Measurements from ENCODE around the gene EHD1.

Gene EHD1

DNA sequence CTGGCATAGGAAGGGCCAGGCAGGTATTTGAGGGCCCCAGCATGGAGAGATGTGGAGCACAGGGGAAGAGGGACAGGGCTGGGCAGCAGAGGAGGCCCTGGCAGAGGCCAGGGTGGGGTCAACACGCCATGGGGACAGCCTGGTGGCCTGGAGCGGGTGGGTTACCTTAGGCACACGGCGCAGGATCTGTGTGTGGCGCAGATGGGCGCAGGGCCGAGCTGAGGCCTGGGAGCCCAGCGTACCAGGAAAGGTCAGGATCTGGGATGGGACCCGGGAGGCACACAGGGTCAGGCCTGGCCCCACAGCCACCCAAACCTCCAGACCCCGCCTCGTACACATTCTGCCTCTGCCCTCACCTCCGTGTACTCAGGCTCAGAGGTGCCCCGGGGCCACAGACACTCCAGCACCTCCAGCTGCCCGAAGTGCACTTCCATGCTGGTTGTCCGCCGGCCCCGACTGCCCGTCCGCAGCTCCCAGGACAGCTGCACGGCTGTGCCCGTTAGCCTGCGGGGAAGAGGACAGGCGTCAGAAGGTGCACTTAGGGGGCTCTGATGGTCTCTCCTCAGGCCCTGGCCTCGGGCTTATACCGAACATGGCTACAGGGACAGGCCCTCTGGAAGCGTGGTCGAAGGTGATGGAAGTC is 32.2 kb upstream of the EHD1 start:
- DNase-seq (ENCODE audit: extremely low read depth in 1 of 2, low read depth in 1 of 2): no peak

DNA sequence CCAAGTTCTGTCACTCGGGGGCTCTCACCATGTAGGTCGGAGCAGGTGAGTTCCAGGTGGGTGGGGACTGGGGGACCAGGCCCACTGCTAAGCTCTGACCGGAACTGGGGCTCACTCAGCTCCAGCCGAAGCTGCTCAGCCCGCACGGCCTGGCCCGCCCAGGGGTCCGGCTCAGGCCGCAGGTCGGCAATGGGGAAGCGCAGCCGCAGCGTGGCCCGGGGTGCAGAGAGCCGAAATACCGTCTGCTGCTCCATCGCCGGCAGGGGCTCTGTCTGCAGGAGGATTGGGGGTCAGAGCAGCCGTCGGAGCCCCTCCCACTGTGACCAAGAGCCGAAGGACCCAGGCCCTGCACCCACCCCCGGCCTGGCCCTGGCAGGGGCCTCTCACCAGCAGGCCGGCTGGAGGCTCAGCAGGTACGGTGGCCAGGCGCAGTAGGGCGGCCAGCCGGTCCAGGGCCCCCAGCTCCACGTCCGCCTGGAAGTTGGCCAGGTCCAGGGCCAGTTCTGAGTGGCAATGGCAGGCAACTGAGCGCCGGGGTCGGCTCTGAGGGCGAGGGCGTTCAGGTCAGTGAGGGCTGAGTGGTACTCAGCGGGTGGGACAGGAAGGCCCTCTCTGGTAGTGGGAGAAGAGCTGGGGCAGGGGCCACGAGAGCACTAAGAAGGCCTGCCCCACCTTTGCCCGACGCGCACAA is 31.4 kb upstream of the EHD1 start:
- DNase-seq (ENCODE audit: extremely low read depth in 1 of 2, low read depth in 1 of 2): no peak

DNA sequence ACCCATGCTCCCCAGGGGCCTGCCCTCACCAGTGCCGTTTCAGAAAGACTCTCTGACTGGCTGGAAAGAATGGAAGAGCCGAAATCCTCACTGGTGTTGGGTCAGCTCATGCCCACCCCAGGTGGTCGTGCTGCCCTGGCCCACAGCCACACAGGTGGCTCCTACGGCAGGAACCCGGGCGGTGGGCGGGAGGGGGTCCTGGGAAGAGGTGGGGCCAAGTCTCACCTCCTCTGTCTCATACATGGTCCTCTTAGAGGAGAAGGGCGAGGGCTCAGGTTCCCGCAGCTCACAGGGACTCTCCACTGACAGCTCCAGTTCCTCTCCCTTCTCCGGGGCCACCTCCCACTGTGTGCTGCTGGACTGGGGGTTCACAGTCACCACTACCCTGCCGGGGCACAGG is 30.3 kb upstream of the EHD1 start:
- DNase-seq (ENCODE audit: extremely low read depth in 1 of 2, low read depth in 1 of 2): no peak

DNA sequence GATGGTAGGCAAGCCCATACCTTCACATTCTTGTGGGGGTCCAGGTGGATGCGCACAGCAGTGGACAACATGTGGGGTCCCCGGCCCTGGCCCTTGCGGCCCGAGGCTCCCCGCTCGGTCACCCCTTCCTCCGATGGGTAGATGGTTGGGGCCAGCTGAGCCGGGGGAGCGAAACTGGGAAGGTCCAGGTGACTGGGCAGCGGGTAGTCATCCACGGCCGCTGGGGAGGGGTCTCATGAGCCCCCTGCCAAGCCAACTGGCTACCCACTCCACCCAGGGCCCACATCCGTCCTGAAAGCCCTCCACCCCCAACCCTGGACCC is 27.9 kb upstream of the EHD1 start:
- DNase-seq (ENCODE audit: extremely low read depth in 1 of 2, low read depth in 1 of 2): no peak

DNA sequence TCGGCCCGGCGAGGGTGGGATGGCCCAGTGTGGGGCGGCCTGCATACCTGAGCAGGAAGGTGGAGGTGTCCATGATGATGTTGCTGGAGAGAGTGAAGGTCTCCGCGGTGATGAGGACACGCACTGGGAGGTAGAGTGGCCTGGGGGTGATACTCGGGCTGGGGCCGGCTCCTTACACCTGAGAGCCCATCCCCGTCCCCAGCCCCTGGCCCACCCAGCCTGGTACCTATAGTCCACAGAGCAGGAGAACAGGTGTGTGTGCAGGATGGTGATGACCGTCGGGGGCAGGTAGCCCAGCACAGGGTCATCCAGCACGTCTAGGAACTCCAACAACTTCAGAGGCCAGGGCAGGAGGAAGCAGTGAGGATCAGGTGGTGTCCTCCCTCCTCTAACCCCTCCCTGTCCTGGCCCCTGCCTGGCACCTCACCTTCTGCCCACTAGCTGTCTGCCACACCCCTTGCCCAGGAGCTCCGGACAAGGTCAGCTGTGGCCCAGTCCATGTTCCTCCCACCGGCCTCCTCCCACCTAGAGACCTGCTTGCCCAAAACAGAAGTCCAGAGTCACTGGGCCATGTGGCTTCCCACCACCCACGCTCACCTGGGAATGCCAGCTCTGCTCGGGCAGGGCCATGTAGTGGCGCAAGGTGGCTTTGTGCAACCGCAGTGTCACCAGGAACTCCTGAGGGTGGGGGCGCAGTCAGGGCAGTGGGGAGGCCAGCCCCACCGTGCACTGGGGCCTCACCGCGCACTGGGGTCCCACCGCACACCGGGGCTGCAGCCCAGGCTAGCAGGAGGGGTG is 27.3 kb upstream of the EHD1 start:
- no peak for DNase-seq (ENCODE audit: extremely low read depth in 1 of 2, low read depth in 1 of 2)

DNA sequence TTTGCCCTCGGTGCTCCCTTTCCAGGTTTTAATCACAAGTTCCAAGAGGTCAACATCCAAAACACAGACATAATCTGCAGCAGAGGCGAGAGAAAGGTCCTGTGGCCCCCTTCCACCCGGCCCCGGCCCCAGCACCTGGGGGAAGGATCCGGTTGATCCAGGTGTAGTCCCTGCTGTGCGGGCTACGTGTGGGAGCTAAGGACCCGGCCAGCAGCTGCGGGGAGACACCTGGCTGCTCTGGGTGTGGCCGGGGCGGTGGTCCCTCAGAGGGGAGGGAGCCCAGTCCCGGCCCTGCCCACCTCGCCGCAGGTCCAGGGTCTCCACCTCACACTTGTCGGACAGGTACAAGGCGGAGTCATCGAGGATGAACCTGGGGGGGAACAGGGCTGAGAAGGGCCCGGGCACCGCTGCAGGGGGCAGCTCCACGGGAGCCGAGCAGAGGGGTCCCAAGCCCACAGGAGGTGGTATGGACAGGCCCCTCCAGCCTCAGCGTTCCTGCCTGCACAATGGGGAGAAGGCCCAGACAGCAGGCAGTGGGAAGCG is 24.9 kb upstream of the EHD1 start:
- no peak for DNase-seq (ENCODE audit: extremely low read depth in 1 of 2, low read depth in 1 of 2)

DNA sequence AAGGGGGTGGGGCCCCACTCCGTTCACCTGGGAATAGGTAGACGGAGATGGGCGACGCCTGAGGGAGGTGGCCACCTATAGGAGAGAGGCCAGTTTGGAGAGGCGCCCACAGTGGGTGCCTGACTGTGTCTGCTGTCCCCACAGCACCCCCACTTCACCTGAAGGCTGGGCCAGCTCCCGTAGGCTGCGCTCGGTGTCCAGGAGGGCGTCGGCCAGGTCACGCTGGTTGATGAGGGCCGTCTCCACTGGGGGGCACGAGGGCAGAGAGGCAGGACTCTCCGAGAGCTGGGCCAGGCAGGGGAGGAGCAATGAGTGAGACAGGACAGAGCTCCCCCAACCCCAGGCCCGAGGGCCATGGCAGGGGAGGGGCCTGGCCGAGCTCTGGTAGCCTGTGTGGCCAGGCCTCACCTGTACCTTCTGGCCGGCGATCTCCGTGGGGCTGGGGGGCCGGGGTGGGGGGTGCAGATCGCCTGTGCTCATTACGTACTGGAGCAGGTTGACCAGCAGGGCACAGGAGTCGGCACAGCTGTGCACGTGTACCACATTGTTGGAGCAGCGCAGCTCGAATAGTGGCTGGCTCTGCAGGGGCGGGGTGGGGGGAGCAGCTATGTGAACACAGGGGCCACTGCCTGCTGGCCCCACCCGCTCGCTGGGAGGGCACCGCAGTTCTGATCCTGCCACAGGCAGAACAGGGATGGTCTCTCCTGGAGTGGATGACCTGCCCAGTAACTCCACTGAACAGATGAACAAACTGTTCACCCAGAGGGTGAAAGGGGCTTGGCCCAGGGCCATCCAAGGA is 23.9 kb upstream of the EHD1 start:
- no peak for DNase-seq (ENCODE audit: extremely low read depth in 1 of 2, low read depth in 1 of 2)

DNA sequence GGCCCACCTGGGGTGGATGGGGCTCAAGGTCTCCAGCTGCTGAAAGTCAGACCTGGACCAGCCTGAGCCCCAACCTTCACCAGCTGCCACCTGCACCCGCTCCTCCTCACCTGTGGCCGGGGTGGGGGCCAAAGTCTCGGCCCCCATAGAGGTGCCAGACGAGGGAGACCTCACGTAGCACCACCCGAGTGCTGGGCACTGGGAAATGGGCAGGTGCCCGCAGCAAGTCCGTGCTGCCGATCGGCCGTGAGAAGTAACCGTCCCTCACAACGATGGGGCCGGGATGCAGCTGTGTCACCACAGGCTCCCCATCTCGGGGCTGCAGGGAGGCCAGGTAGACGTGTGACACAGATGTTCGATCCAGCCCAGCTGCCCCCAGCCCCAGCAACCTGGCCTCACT is 22.4 kb upstream of the EHD1 start:
- no peak for DNase-seq (ENCODE audit: extremely low read depth in 1 of 2, low read depth in 1 of 2)

DNA sequence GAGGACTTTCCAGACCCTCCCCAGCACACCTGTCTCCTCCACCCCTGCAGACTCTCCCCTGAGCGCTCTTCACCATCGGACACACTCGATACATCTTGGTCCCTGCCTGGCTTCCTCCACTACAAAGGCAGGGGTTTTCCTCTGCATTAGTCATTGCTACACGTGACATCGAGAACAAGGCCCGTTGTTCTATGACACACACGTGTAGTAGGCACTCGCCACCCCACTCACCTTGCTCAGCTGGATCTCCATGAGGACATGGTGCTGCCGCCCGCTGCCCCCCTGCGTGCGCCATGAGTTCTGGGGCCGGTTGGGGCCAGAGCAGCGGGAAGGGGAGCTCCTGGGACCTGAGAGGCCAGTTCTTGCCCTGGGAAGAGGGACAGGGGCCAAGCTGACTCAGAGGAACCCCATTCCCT is 21.9 kb upstream of the EHD1 start:
- peak in 1 of 2 donors; percentile 64 for DNase-seq (ENCODE audit: extremely low read depth in 1 of 2, low read depth in 1 of 2)

DNA sequence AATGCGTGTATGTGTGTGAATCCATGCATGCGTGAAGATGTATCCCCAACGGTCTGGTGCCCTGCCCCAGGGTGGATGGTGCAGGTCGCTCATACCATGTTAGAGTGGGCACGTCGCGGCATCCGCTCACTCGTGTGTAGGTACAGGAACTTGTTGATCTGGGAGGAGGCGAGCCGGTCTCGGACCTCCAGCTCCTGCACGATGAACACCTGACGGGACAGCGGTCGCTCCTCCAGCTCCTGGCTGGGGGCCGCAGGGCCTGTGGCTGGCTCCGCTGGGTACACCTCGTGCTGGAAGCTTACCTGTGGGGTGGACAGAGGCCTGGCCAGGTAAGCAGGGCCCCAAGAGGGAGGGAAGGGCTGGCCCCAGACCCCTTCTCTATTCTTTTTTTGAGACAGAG is 20.1 kb upstream of the EHD1 start:
- no peak for DNase-seq (ENCODE audit: extremely low read depth in 1 of 2, low read depth in 1 of 2)

DNA sequence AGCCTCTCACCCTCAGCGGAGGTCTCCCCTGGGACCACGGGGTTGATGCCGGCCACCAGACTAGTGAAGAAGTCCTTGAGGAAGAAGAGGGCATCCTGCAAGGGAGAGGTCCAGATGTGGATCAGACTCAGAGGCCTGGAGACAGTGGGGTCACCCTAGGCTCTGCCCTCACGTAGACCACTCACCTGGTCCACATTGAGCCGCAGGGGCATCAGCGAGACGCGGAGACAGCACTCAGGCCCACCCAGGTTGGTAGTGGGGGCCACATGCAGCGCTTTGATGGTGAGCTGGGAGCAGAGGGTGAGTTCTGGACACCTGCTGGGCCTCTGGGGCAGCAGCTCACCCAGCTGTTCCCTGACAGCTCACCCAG is 19.6 kb upstream of the EHD1 start:
- DNase-seq (ENCODE audit: extremely low read depth in 1 of 2, low read depth in 1 of 2): no peak

DNA sequence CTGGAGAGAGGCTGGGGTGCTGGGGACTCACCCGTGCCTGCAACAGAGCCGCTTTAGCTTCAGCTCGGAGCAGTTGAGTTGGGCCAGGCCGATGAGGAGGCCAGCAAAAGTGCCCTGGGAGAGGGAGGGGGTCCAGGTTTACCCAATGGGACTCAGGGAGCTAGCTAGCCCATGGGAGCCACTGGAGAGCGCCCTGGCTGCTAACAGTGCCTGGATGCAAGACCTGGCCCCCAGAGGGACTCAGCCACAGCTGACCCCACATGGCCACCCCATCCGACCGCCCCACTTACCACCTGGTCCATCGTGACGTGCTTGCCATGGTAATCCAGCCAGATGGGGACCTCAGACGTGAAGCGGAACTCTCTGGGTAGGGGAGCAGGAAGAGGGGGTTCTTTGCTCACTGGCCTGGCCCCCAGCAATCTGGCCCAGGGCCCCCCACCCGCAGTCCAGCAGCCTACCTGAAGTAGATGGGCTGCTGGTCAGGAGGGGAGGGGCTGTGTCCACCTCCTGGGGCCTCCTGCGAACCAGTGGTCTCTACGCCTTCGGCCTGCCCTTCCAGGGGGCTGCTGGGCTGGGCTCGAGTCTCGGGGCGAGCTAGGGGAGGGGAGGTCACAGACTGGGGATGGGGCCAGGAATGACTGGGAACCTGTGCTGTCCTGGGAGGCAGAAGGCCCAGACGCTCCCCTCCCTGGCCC is 19.1 kb upstream of the EHD1 start:
- DNase-seq (ENCODE audit: extremely low read depth in 1 of 2, low read depth in 1 of 2): no peak

DNA sequence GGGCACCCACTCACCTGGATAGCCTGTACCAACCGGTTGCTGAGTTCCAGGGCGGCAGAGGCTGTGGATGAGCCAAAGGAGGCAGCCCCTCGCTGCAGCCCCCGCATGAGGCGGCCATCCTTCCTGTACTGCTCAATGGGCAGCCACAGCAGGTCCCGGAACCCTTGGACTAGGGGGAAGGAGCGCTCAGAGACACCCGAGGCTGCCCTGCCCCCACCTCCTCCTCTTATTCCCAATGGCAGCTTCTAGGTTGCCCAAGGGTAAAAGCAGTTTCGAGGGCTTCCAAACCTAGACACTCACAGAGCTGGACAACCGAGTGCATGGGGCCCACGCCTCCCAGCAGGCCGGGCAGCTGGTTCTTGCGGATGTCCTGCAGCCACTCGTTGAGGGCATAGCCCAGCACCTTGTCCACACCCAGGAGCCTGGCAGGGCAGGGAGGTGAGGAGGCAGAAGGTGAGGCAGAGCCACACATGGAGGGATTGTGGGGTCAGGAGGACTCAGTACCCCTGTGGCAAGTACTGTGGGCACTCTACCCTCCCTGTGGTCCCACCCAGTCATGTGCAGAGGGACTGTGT is 18.1 kb upstream of the EHD1 start:
- DNase-seq (ENCODE audit: extremely low read depth in 1 of 2, low read depth in 1 of 2): no peak

DNA sequence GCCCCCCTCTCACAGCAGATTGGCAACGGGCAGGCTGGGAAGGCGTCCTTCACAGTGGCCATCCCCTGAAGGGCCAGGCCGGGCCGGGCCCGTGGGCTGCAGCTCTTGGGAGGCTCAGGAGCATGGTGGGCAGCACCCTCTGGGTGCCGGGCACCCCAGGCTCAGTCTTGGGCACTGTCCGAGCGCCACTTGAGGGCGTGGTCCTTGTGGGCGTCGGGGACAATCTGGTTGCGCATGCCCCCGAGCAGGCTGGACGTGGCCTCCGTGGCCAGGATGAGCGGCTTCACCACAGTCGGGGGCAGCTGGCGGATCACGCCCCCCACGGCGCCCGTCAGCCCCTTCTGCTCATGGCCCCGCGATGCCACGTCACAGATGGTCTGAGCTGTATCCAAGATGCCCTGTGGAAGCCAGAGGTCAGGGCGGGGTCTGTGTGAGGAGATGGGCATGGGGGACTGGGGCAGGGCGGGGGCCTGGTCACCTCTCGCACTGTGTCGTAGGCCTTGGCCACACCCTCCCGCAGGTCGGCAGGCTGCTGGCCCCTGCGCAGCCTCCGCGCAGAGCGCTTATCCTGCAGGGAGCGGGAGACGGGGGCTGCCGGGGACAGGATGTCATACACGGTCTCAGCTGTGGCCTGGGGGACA is 16.5 kb upstream of the EHD1 start:
- no peak for DNase-seq (ENCODE audit: extremely low read depth in 1 of 2, low read depth in 1 of 2)

DNA sequence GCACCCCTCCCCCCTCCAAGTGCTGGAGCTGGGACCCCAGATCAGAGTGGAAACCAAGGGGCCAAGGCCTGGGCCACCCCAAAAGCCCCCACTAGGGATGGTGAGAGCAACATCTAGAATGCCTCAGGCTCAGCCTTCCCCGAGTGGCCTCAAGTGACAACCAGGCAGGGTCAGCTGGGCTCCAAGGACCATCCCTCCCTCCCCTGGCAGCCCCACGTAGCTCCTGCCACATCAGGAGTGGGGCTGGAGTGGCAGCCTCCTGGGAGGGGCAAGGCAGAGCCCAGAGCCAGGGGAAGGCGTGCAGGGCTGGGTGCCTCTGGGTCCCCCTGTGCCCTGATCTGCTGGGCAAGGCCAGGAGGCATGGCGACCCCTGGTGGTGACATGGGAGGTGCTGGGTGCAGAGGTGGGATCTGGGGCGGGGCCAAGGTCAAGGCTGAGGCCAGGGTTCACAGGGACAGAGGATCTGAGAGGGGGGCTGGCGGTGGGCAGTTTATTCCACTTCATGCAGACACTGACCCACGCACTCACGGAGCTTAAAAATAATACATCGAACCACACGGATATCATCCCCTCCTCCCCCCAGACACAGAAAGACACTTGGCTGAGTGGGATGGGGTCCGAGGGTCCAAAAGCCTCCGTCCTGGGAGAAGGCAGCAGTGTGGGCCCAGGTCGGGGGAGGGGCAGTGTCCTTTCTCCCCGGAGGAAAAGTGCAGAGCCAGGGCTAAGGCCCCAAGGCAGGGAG is 15.8 kb upstream of the EHD1 start:
- DNase-seq (ENCODE audit: extremely low read depth in 1 of 2, low read depth in 1 of 2): peak; percentile 78 to 84

DNA sequence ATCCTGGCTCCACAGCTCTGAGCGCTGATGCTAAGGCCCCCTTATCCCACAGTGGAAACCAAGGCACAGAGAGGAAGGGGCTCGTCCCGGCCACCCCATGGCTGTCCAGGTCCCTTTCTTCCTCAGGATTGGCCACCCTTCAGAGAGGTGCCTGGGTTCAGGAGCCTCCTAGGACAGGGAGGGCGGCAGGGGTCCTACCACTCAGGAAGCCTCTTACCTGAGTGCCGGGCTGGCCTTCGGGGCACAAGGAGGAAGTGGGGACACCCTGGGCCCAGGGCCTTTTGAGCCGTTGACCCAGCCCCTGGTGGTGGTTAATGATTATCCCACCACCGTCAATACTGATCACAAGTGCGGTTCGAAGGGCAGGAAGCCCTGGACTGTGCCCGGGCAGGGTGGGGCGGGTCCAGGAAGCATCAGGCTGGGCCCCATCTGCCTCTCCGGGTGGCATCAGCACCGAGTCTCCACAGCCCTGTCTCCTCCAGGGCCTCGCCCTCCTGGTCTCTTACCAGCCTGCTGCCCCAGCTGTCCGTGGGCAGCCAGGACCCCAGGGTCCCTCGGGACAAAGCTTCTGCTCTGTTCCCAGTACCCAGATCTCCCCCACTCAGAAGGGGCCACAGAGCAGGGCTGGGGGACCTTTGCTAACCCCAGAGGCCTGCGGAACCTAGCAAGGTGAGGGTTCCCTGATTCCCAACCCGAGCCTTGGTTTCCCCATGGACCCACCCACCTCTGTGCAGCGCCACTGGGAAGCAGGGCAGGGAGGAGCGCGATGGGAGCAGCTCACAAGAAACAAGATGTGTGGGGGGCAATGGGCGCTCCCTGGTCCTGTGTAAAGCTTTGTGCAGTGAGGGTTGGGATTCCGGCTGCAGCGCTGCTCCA is 15.0 kb upstream of the EHD1 start:
- no peak for DNase-seq (ENCODE audit: extremely low read depth in 1 of 2, low read depth in 1 of 2)

DNA sequence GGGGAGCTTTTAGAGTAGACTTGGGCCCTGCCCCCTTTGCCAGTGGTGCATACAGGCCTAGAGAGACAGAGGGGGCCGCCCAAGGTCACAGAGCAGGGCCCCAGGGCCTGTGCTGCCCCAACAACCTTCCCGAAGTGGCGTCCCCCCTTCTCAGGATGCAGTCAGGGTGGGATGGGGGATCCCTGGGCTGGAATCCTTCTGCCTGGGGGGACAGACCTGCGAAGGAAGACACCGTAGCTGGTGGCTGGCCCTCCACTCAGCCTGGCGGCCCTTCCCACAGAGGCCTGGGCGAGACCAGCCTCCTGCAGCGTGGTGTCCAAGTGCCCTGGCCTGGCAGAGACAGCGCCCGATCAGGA is 14.4 kb upstream of the EHD1 start:
- no peak for DNase-seq (ENCODE audit: extremely low read depth in 1 of 2, low read depth in 1 of 2)

DNA sequence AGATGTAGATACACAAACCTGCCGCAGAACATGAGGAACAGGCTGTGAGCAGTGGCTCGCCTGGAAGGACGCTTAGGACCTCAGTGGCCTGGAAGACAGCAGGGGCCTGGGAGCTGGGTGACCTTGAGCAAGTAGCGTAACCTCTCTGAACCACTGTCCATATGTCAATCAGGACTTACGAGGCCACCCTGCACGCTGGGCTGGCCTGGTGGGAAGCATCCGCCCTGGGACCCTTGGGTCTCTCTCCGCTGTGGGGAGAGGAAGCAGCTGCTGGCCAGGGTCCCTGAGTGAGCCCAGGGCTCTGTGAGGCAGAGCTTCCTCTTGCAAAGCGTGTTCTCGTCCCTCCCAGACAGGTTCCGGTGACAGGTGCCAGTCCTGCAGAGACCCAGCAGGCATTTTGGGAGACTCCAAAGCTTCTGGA is 14.0 kb upstream of the EHD1 start:
- DNase-seq (ENCODE audit: extremely low read depth in 1 of 2, low read depth in 1 of 2): no peak

All from stimulated activated CD8-positive, alpha-beta memory T cell treated with anti-CD3 and anti-CD28 coated beads, Interleukin-7, amount 100 ng/mL, for 48 hours (primary cell).